GM23248 (cell line): ENCODE data around the gene CUTC. TPM values are rescaled to one million over a fixed set of nuclear protein-coding genes. Genes with fewer than 3 reads are reported as not detected.
A peak's percentile ranks its signal among the peaks of the same experiment; 100 is the strongest.

Experiments
- DNase-seq: peaks from one replicate; pipeline ENCODE4 v3.0.0-alpha.2; 2015
- H2AFZ ChIP-seq: fragments of 200-600 bp; sonication (generic); 2 replicates; pipeline ENCODE4 v1.6.1; 2016; ENCODE audit warnings: antibody characterized with exemption
- H3F3A ChIP-seq: fragments of 200-600 bp; sonication (generic); 2 replicates; pipeline ENCODE4 v1.6.1; 2016; ENCODE audit warnings: mild to moderate bottlenecking, antibody characterized with exemption, mixed run types; ENCODE audit not compliant: insufficient read depth
- H3K27ac ChIP-seq: fragments of 200-600 bp; sonication (generic); 2 replicates; pipeline ENCODE4 v1.5.1; 2016; ENCODE audit warnings: mild to moderate bottlenecking
- H3K27me3 ChIP-seq: fragments of 200-600 bp; sonication (generic); replicated peaks from 2 replicates; pipeline ENCODE4 v1.6.1; 2016; ENCODE audit warnings: mild to moderate bottlenecking; ENCODE audit not compliant: insufficient read depth
- H3K36me3 ChIP-seq: fragments of 200-600 bp; sonication (generic); 2 replicates; pipeline ENCODE4 v1.6.1; 2016; ENCODE audit warnings: low read depth, mild to moderate bottlenecking
- H3K4me1 ChIP-seq: fragments of 200-600 bp; sonication (generic); 2 replicates; pipeline ENCODE4 v1.6.1; 2016; ENCODE audit warnings: mild to moderate bottlenecking; ENCODE audit not compliant: insufficient read depth
- H3K4me2 ChIP-seq: fragments of 200-600 bp; sonication (generic); one replicate; pipeline ENCODE4 v1.6.1; 2016; ENCODE audit warnings: mild to moderate bottlenecking; ENCODE audit not compliant: unreplicated experiment
- H3K4me3 ChIP-seq: fragments of 200-600 bp; sonication (generic); 2 replicates; pipeline ENCODE4 v1.5.1; 2016; ENCODE audit warnings: mild to moderate bottlenecking
- H3K79me2 ChIP-seq: fragments of 200-600 bp; sonication (generic); 2 replicates; pipeline ENCODE4 v1.6.1; 2016; ENCODE audit warnings: mild to moderate bottlenecking; ENCODE audit not compliant: insufficient read depth
- H3K9ac ChIP-seq: fragments of 200-600 bp; sonication (generic); 2 replicates; pipeline ENCODE4 v1.6.1; 2016; ENCODE audit warnings: mild to moderate bottlenecking
- H3K9me2 ChIP-seq: fragments of 200-600 bp; sonication (generic); 2 replicates; pipeline ENCODE4 v1.6.1; 2016; ENCODE audit warnings: mixed run types, mild to moderate bottlenecking, moderate library complexity; ENCODE audit not compliant: insufficient read depth
- H3K9me3 ChIP-seq: fragments of 200-600 bp; sonication (generic); one replicate; pipeline ENCODE4 v1.6.1; 2017; ENCODE audit warnings: low read depth
- H4K20me1 ChIP-seq: fragments of 200-600 bp; sonication (generic); 2 replicates; pipeline ENCODE4 v1.6.0; 2016; ENCODE audit not compliant: insufficient read depth
- EZH2 ChIP-seq: fragments of 200-600 bp; sonication (generic); IDR thresholded peaks from 2 replicates; pipeline ENCODE4 v1.6.1; 2018; ENCODE audit warnings: antibody characterized with exemption, mild to moderate bottlenecking; ENCODE audit not compliant: insufficient read depth, poor library complexity, severe bottlenecking
- EZH2phosphoT487 ChIP-seq: fragments of 200-600 bp; sonication (generic); IDR thresholded peaks from 2 replicates; pipeline ENCODE4 v1.6.1; 2018; ENCODE audit warnings: antibody characterized with exemption, moderate library complexity, mild to moderate bottlenecking, low read depth; ENCODE audit not compliant: insufficient read depth
- WGBS, 2 experiments: methylation state at CpG; one replicate each; pipeline ENCODE4 v1.1.6; 2015 to 2017; ENCODE audit warnings: low lambda C conversion rate in 2 of 2, low coverage in 1 of 2; ENCODE audit errors: missing lambda C conversion rate in 2 of 2; 5-methylcytosine and 5-hydroxymethylcytosine counted together
- in situ Hi-C: fragments of 300-500 bp; cut with MboI; formaldehyde crosslinking; loops from 2 replicates; pipeline ENCODE4 v1.15.0; 2020
- polyA plus RNA-seq: library from polyadenylated mRNA; unstranded; fragments of >200 nt; fragmentation: Nextera tagmentation; extraction: Ambion mirVana; gene quantifications from 2 replicates; pipeline ENCODE4 v1.2.1, GENCODE V29; 2016
- total RNA-seq: library from RNA; depleted of rRNA; stranded (reverse); fragments of >200 nt; shearing (Covaris generic); gene quantifications from 2 replicates; pipeline ENCODE4 v1.2.3, GENCODE V29; 2014; rRNA removed

The CUTC gene
- 20.2 and 20.9 TPM in 2 replicates for total RNA-seq
- 25.7 and 28.5 TPM in 2 replicates for polyA plus RNA-seq

- Histone ChIP-seq H3K9ac (peak within 1 kb of the TSS; percentile 86), H4K20me1 (no peaks in the 10 kb centered on the region), H3F3A (peaks cover 17% of the 10 kb centered on the region), H3K4me1 (peaks cover 20% of the 10 kb centered on the region; the same call in 1 of the 2 replicates), H3K9me3 (no peaks in the 10 kb centered on the region), H3K79me2 (peaks cover 46% of the 10 kb centered on the region), H3K4me3 (peak within 1 kb of the TSS; percentile 96), H2AFZ (peak within 1 kb of the TSS; percentile 93), H3K27ac (peak within 1 kb of the TSS; percentile 75), H3K4me2 (peak within 1 kb of the TSS; percentile 100), H3K27me3 (no peaks in the 10 kb centered on the region), H3K9me2 (no peaks in the 10 kb centered on the region), H3K36me3 (peaks cover 15% of the 10 kb centered on the region)
- in situ Hi-C loops, result no loop called here
- TF ChIP-seq EZH2phosphoT487, result no peak
- no peak for TF ChIP-seq EZH2
- DNase-seq, result peak; percentile 99
- 0 to 3% methylated on average over 58 to 73 of the region's 73 CpGs for WGBS, 2 experiments
Observed at GRCh38 chr10:99732033-99732842, at the start of gene CUTC, which contains the start of gene COX15. Gene CUTC, plus strand, starts transcription at chr10:99732234. Its CDS starts 115 bp downstream, at chr10:99732349. Gene COX15, minus strand, starts transcription at chr10:99732127. Its CDS starts 78 bp downstream, at chr10:99732049.

GRCh38 chr10:99682752-99683151, 49.3 kb upstream of the CUTC start:
- H3F3A ChIP-seq, result peaks cover 47% of the 10 kb centered on the region
- no peaks in the 10 kb centered on the region for H3K9me2 ChIP-seq
- TF ChIP-seq EZH2phosphoT487 (no peak), EZH2 (no peak)
- no peaks in the 10 kb centered on the region for H3K27me3 ChIP-seq
- DNase-seq, result peak; percentile 20
- H3K9me3 ChIP-seq, result no peaks in the 10 kb centered on the region
- 95 to 97% methylated on average over 1 of the region's 1 CpG for WGBS, 2 experiments
- no peaks in the 10 kb centered on the region for H4K20me1 ChIP-seq
- H3K4me3 ChIP-seq, result no peak overlapping the region
- peaks cover 29% of the 10 kb centered on the region for H3K4me1 ChIP-seq
- no peak overlapping the region for H3K4me2 ChIP-seq
- H3K36me3 ChIP-seq, result peaks cover 47% of the 10 kb centered on the region
- in situ Hi-C loops, result no loop called here
- no peak overlapping the region for H2AFZ ChIP-seq
- H3K9ac ChIP-seq, result no peak overlapping the region
- H3K27ac ChIP-seq, result no peak overlapping the region
- H3K79me2 ChIP-seq, result peaks cover 16% of the 10 kb centered on the region; the same call in 1 of the 2 replicates

- no peaks in the 10 kb centered on the region for H4K20me1 ChIP-seq
- peaks cover 23% of the 10 kb centered on the region for H3K79me2 ChIP-seq
- no peak overlapping the region for H3K9ac ChIP-seq
- H3K36me3 ChIP-seq, result peaks cover 59% of the 10 kb centered on the region
- H3F3A ChIP-seq, result peaks cover 51% of the 10 kb centered on the region
- 62 to 65% methylated on average over 2 of the region's 2 CpGs for WGBS, 2 experiments
- in situ Hi-C loops, result no loop called here
- no peaks in the 10 kb centered on the region for H3K9me2 ChIP-seq
- TF ChIP-seq EZH2phosphoT487 (no peak), EZH2 (no peak)
- H3K9me3 ChIP-seq, result no peaks in the 10 kb centered on the region
- no peak overlapping the region for H3K4me3 ChIP-seq
- H3K27ac ChIP-seq, result peak overlapping the region; percentile 12; the same call in 1 of the 2 replicates
- H3K27me3 ChIP-seq, result no peaks in the 10 kb centered on the region
- peaks cover 45% of the 10 kb centered on the region for H3K4me1 ChIP-seq
- DNase-seq, result no peak
- H3K4me2 ChIP-seq, result no peak overlapping the region
- H2AFZ ChIP-seq, result no peak overlapping the region
Observed at GRCh38 chr10:99685597-99685967, 46.5 kb upstream of the CUTC start.

GRCh38 chr10:99689461-99689860, 42.6 kb upstream of the CUTC start:
- Histone ChIP-seq H3F3A (peaks cover 65% of the 10 kb centered on the region), H3K27me3 (no peaks in the 10 kb centered on the region), H3K4me1 (peaks cover 52% of the 10 kb centered on the region), H3K9me3 (no peaks in the 10 kb centered on the region), H3K9ac (no peak overlapping the region), H3K4me3 (no peak overlapping the region), H3K9me2 (no peaks in the 10 kb centered on the region), H4K20me1 (no peaks in the 10 kb centered on the region), H3K36me3 (peaks cover 64% of the 10 kb centered on the region; the same call in 1 of the 2 replicates), H3K79me2 (peaks cover 22% of the 10 kb centered on the region), H3K4me2 (no peak overlapping the region), H3K27ac (no peak overlapping the region), H2AFZ (no peak overlapping the region)
- WGBS, 2 experiments, result 83 to 90% methylated on average over 1 of the region's 1 CpG
- peak; percentile 61 for DNase-seq
- TF ChIP-seq EZH2 (no peak), EZH2phosphoT487 (no peak)
- in situ Hi-C loops, result no loop called here
